ENCODE data around the gene CCM2L. TPM values are rescaled to one million over a fixed set of nuclear protein-coding genes. Genes with fewer than 3 reads are reported as not detected.

CCM2L gene
- total and polyA plus RNA-seq, 12 donors, result 2.2 to 28.2 (median 6.2) TPM

GRCh38 chr20:32078322-32078721, 68.1 kb downstream of the CCM2L start:
- Histone ChIP-seq H3K36me3 (replicated peaks in 1 of 2) (no peaks in the 10 kb centered on the region), H3K4me3 (no peak overlapping the region), H3K27me3 (no peaks in the 10 kb centered on the region), H3K4me1 (replicated peaks in 1 of 2) (no peaks in the 10 kb centered on the region), H3K27ac (no peak overlapping the region), H3K9me3 (replicated peaks in 1 of 3) (no peaks in the 10 kb centered on the region)
- TF ChIP-seq, protein P1, sequence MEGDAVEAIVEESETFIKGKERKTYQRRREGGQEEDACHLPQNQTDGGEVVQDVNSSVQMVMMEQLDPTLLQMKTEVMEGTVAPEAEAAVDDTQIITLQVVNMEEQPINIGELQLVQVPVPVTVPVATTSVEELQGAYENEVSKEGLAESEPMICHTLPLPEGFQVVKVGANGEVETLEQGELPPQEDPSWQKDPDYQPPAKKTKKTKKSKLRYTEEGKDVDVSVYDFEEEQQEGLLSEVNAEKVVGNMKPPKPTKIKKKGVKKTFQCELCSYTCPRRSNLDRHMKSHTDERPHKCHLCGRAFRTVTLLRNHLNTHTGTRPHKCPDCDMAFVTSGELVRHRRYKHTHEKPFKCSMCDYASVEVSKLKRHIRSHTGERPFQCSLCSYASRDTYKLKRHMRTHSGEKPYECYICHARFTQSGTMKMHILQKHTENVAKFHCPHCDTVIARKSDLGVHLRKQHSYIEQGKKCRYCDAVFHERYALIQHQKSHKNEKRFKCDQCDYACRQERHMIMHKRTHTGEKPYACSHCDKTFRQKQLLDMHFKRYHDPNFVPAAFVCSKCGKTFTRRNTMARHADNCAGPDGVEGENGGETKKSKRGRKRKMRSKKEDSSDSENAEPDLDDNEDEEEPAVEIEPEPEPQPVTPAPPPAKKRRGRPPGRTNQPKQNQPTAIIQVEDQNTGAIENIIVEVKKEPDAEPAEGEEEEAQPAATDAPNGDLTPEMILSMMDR (IDR thresholded peaks at IDR 0.05), result no peak
- no peak for TF ChIP-seq POLR2A (IDR thresholded peaks at IDR 0.05)
- intact Hi-C loops (cut with DNase I), result no loop called here
- 74 to 100% (median 84%) methylated on average over 1 to 5 of the region's 5 CpGs for WGBS, 4 donors
- no peak for DNase-seq

DNA sequence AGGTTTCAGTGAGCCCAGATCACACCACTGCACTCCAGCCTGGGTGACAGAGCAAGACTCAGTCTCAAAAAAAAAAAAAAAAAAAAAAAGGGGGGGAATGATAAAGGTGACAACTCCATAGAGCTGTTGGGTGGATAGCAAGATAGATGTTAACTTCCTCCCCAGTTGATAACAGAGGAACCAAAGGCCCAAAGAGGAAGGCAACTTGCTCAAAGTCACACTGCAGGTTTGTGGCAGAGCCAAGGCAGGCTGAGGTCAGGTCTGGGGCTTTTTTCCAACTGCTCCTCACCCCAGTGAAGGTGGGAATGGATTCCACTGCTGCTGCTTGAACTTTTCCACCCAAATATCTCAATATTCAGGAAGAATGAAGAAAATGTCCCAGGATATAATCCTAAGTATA, 68.6 kb downstream of the CCM2L start:
- DNase-seq, result no peak
- Histone ChIP-seq H3K27me3 (no peaks in the 10 kb centered on the region), H3K36me3 (replicated peaks in 1 of 2) (no peaks in the 10 kb centered on the region), H3K4me1 (replicated peaks in 1 of 2) (no peaks in the 10 kb centered on the region), H3K9me3 (replicated peaks in 1 of 3) (no peaks in the 10 kb centered on the region), H3K27ac (no peak overlapping the region), H3K4me3 (no peak overlapping the region)
- intact Hi-C loops (cut with DNase I), result no loop called here
- no peak for TF ChIP-seq POLR2A (IDR thresholded peaks at IDR 0.05)
- TF ChIP-seq, protein P1 (IDR thresholded peaks at IDR 0.05), result no peak

- Histone ChIP-seq H3K4me3 (no peak overlapping the region), H3K36me3 (replicated peaks in 1 of 2) (no peaks in the 10 kb centered on the region), H3K27me3 (no peaks in the 10 kb centered on the region), H3K4me1 (replicated peaks in 1 of 2) (no peaks in the 10 kb centered on the region), H3K27ac (no peak overlapping the region), H3K9me3 (replicated peaks in 1 of 3) (no peaks in the 10 kb centered on the region)
- intact Hi-C loops (cut with DNase I), result loop anchor here in 1 of 2 donors (10.0 kb wide), 1 partner anchor 225 kb away; no protein-coding TSS in a partner anchor
- TF ChIP-seq, protein P1 (IDR thresholded peaks at IDR 0.05), result no peak
- no peak for TF ChIP-seq POLR2A (IDR thresholded peaks at IDR 0.05)
- WGBS, 4 donors, result 59 to 71% (median 65%) methylated on average over 6 to 8 of the region's 8 CpGs
- DNase-seq, result no peak
Measured at GRCh38 chr20:32079655-32080109, 69.4 kb downstream of the CCM2L start.

DNA sequence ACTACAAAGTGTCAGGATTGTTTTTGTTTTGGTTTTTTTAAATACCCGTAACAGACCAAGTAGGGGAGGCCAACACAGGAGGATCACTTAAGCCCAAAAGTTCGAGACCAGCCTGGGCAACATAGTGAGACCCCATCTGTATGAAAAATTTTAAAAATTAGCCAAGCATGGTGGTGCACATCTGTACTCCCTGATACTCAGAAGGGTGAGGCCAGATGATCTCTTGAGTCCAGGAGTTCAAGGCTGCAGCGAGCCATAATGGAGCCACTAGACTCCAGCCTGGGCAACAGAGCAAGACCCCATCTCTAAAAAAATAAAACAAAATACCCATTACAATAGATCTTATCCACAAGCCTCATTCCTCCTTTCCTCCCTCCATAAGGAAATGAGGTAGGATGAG, 70.5 kb downstream of the CCM2L start:
- no peaks in the 10 kb centered on the region for H3K9me3 ChIP-seq (replicated peaks in 1 of 3)
- H3K4me1 ChIP-seq (replicated peaks in 1 of 2), result no peaks in the 10 kb centered on the region
- whole genome bisulfite sequencing, 4 donors, result 60 to 87% (median 73%) methylated on average over 3 of the region's 3 CpGs
- no peaks in the 10 kb centered on the region for H3K36me3 ChIP-seq (replicated peaks in 1 of 2)
- H3K27ac ChIP-seq, result no peak overlapping the region
- intact Hi-C loops (cut with DNase I), result loop anchor here in 1 of 2 donors (10.0 kb wide), 1 partner anchor 226 kb away; no protein-coding TSS in a partner anchor
- DNase-seq, result no peak
- H3K4me3 ChIP-seq, result no peak overlapping the region
- no peaks in the 10 kb centered on the region for H3K27me3 ChIP-seq
- TF ChIP-seq POLR2A (IDR thresholded peaks at IDR 0.05), result no peak
- TF ChIP-seq, protein P1 (IDR thresholded peaks at IDR 0.05), result no peak

Small RNA genes lying within 50 kb of the gene (small RNA-seq; reads per million reads assigned to genes)
- gene RNA5SP481 (0.24 to 0.50 reads per million in 2 donors), gene RNA5SP482 (0 to 0.50 reads per million in 2 donors)

Other genes starting within 250 kb of the CCM2L start
- gene MYLK2, start 191.1 kb upstream of the CCM2L start, total RNA-seq, result 1 to 10 TPM in 1 of 9 donors, under 1 TPM in 1, not detected in 7; 0.11 to 1.5 TPM
- gene MYLK2, start 191.1 kb upstream of the CCM2L start, polyA plus RNA-seq, result under 1 TPM in 1 of 3 donors, not detected in 2; 0.27 TPM
- gene FOXS1, start 164.8 kb upstream of the CCM2L start, total RNA-seq, result 1 to 10 TPM in 7 of 9 donors, under 1 TPM in 2; 0.61 to 6.0 (median 1.4) TPM
- gene FOXS1, start 164.8 kb upstream of the CCM2L start, polyA plus RNA-seq, result 1 to 10 TPM in 2 of 3 donors, under 1 TPM in 1; 0.22 to 4.1 (median 2.7) TPM
- gene DUSP15, start 139.9 kb upstream of the CCM2L start, total RNA-seq, result 10 to 100 TPM in 2 of 9 donors, 1 to 10 TPM in 7; 2.6 to 16.1 (median 5.7) TPM
- gene DUSP15, start 139.9 kb upstream of the CCM2L start, polyA plus RNA-seq, result 10 to 100 TPM in 2 of 3 donors, 1 to 10 TPM in 1; 2.4 to 17.6 (median 16.2) TPM
- gene TTLL9, start 139.8 kb upstream of the CCM2L start, total RNA-seq, result under 1 TPM in 4 of 9 donors, not detected in 5; 0.14 to 0.33 (median 0.20) TPM
- gene TTLL9, start 139.8 kb upstream of the CCM2L start, polyA plus RNA-seq, result under 1 TPM; 0.13 to 0.88 (median 0.40) TPM
- gene PDRG1, start 58.4 kb upstream of the CCM2L start, total RNA-seq, result 10 to 100 TPM in 7 of 9 donors, 1 to 10 TPM in 2; 5.1 to 27.5 (median 14.4) TPM
- 10 to 100 TPM; 12.3 to 18.4 (median 14.0) TPM for gene PDRG1, start 58.4 kb upstream of the CCM2L start, polyA plus RNA-seq
- gene XKR7, start 42.3 kb upstream of the CCM2L start, total RNA-seq, result under 1 TPM in 5 of 9 donors, not detected in 4; 0.04 to 0.56 (median 0.28) TPM
- under 1 TPM; 0.07 to 0.49 (median 0.40) TPM for gene XKR7, start 42.3 kb upstream of the CCM2L start, polyA plus RNA-seq
- gene HCK, start 41.8 kb downstream of the CCM2L start, total RNA-seq, result 10 to 100 TPM in 7 of 9 donors, 1 to 10 TPM in 2; 3.7 to 49.8 (median 28.9) TPM
- 10 to 100 TPM in 2 of 3 donors, 1 to 10 TPM in 1; 9.9 to 15.0 (median 10.0) TPM for gene HCK, start 41.8 kb downstream of the CCM2L start, polyA plus RNA-seq
- gene TM9SF4, start 99.3 kb downstream of the CCM2L start, total RNA-seq, result 10 to 100 TPM; 36.0 to 61.0 (median 47.9) TPM
- gene TM9SF4, start 99.3 kb downstream of the CCM2L start, polyA plus RNA-seq, result 10 to 100 TPM; 23.2 to 47.3 (median 34.4) TPM
- gene PLAGL2, start 197.3 kb downstream of the CCM2L start, total RNA-seq, result 1 to 10 TPM; 1.3 to 7.1 (median 5.6) TPM
- 1 to 10 TPM; 2.1 to 4.1 (median 2.3) TPM for gene PLAGL2, start 197.3 kb downstream of the CCM2L start, polyA plus RNA-seq
- 10 to 100 TPM; 23.7 to 45.5 (median 30.1) TPM for gene POFUT1, start 197.4 kb downstream of the CCM2L start, total RNA-seq
- 10 to 100 TPM in 2 of 3 donors, 1 to 10 TPM in 1; 8.5 to 27.3 (median 10.1) TPM for gene POFUT1, start 197.4 kb downstream of the CCM2L start, polyA plus RNA-seq

Data from adrenal gland (tissue), 12 donors.